GM12874 (cell line): Measurements from ENCODE around the gene ARHGDIA.

Experiments
- TF ChIP-seq, protein P1 (sequence below): IDR thresholded peaks from 2 replicates; pipeline ENCODE4 v1.5.1; 2011; ENCODE audit warnings: low read depth, mild to moderate bottlenecking, control low read depth, low read length, moderate library complexity; ENCODE audit not compliant: insufficient read depth

Gene ARHGDIA

GRCh38 chr17:81852237-81852636, 18.9 kb downstream of the ARHGDIA start:
- TF ChIP-seq, protein P1, sequence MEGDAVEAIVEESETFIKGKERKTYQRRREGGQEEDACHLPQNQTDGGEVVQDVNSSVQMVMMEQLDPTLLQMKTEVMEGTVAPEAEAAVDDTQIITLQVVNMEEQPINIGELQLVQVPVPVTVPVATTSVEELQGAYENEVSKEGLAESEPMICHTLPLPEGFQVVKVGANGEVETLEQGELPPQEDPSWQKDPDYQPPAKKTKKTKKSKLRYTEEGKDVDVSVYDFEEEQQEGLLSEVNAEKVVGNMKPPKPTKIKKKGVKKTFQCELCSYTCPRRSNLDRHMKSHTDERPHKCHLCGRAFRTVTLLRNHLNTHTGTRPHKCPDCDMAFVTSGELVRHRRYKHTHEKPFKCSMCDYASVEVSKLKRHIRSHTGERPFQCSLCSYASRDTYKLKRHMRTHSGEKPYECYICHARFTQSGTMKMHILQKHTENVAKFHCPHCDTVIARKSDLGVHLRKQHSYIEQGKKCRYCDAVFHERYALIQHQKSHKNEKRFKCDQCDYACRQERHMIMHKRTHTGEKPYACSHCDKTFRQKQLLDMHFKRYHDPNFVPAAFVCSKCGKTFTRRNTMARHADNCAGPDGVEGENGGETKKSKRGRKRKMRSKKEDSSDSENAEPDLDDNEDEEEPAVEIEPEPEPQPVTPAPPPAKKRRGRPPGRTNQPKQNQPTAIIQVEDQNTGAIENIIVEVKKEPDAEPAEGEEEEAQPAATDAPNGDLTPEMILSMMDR = no peak

DNA sequence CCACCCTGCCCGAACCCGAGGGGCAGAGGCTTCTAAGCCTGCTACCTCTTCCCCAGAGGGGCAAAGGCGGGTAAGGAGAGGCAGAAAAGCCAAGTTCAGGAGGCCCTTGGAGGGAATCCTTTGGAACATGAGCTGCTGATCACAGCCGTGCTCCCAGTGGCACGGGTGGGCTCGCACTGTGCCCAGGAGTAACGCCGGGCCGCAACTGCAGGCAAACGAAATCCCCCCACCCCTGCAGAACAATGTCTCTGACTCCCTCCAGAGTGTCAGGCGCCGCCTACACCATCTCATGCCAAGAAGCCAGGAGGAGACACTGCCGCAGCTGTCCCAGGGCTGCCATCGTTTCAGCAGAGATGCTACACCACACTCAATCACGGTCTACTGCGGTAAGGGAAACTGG, 19.7 kb downstream of the ARHGDIA start:
- TF ChIP-seq, protein P1 = no peak

DNA sequence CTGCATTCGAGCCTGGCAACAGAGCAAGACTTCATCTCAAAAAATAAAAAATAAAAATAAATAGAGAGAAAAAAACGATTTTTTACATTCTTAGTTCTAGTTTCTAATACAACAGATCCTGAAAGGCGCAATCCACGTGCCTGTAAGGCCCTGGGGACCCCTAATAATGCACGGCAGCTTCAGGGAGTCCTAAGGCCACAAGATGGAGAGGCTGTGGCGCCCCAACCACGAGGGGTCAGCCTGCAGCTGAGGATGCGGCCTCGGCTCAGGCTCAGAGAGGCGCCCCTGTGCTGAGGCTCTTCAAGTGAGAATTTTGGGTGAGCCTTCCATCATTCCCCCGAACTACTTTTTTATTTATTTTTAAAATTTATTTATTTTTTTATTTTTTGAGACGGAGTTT, 21.7 kb downstream of the ARHGDIA start:
- TF ChIP-seq, protein P1 = no peak

DNA sequence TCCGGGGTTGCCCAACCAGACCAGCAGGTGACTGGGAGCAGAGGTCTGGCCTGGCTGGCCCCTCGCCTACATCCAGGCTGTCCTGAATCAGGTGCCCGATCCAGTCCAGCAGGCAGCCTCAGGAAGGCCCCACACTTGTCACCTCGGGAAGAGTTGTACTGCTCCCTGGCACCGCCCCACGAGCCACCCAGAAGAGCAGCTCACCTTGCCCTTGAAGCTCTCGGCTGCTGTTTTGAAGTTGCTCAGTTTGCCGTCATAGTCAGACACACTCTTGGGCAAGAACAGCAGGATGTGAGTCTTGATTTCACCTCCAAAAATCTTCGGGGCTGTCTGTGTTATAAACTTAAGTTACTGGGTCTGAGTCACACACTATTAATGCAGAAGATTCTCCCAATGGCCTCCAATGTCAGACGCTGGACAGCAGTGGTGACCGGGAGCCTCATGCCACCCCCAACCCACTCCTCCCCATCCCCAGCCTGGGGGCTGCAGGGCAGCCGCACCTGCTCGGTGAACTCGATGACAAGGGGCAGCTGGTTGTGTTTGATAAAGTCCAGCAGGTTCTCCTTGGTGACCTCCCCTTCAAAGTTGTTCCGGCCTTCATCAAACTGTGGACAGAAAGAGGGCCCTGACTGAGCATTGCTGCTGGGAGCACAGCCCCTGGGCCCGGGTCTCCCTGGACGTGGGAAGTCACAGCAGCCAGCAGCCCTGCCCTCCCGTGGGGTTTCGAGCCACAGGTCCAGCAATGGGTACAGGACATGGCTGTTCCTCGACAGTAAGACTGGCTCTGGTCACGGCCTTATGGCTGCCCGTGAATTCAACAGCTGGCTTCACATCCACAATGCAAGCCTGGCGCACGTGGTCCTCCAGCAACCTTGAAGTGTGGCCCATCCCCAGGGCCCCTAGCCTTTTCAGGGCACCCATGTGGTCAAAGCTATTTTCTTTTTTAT, 24.1 kb downstream of the ARHGDIA start:
- TF ChIP-seq, protein P1 = no peak

GRCh38 chr17:81845881-81846742, 25.0 kb downstream of the ARHGDIA start:
- TF ChIP-seq, protein P1 = no peak

- TF ChIP-seq, protein P1 = no peak
These were observed 25.8 kb downstream of the ARHGDIA start for GRCh38 chr17:81845361-81845760.

GRCh38 chr17:81844887-81845286, 26.2 kb downstream of the ARHGDIA start:
- TF ChIP-seq, protein P1 = no peak
